ENCODE data around the gene ZSCAN10.
"Not testable (repeated sequence)": the region's sequence is repeated elsewhere in the genome, so short reads cannot be mapped to it uniquely, and the experiment has no call there.

ZSCAN10 gene

GRCh38 chr16:3059041-3059722, 39.9 kb downstream of the ZSCAN10 start:
- DNase-seq: peak; percentile 96 to 99 (median 96)

- DNase-seq: peak in 2 of 3 donors; percentile 29 to 42
These were observed 40.7 kb downstream of the ZSCAN10 start for GRCh38 chr16:3058139-3059030.

GRCh38 chr16:3057181-3058138, 41.6 kb downstream of the ZSCAN10 start:
- peak in 1 of 3 donors; percentile 9 for DNase-seq

GRCh38 chr16:3056336-3057180, 42.5 kb downstream of the ZSCAN10 start:
- DNase-seq: no peak

GRCh38 chr16:3055734-3056115, 43.4 kb downstream of the ZSCAN10 start:
- DNase-seq: not testable (repeated sequence)

- DNase-seq: peak in 2 of 3 donors; percentile 12 to 30
These were observed 43.9 kb downstream of the ZSCAN10 start for GRCh38 chr16:3054965-3055733.

GRCh38 chr16:3053330-3053710, 45.8 kb downstream of the ZSCAN10 start:
- DNase-seq: not testable (repeated sequence)

GRCh38 chr16:3052571-3053329, 46.3 kb downstream of the ZSCAN10 start:
- DNase-seq: not testable (repeated sequence)

GRCh38 chr16:3051494-3051893, 47.6 kb downstream of the ZSCAN10 start:
- DNase-seq: peak; percentile 38 to 48 (median 41)

GRCh38 chr16:3051009-3051408, 48.1 kb downstream of the ZSCAN10 start:
- no peak for DNase-seq

GRCh38 chr16:3050487-3050886, 48.6 kb downstream of the ZSCAN10 start:
- no peak for DNase-seq

GRCh38 chr16:3049921-3050481, 49.1 kb downstream of the ZSCAN10 start:
- DNase-seq: no peak

- DNase-seq: no peak
These were observed 51.7 kb downstream of the ZSCAN10 start for GRCh38 chr16:3047387-3047720.

GRCh38 chr16:3046641-3047386, 52.3 kb downstream of the ZSCAN10 start:
- DNase-seq: peak in 1 of 3 donors; percentile 43

GRCh38 chr16:3045758-3046640, 53.1 kb downstream of the ZSCAN10 start, which contains the start of gene MMP25:
TSS of gene MMP25 (plus strand) at chr16:3046561. CDS start at chr16:3046918, 357 bp downstream.
- DNase-seq: peak; percentile 78 to 92 (median 83)

- no peak for DNase-seq
These were observed 54.4 kb downstream of the ZSCAN10 start for GRCh38 chr16:3044708-3045107.

- DNase-seq: no peak
These were observed 56.7 kb downstream of the ZSCAN10 start for GRCh38 chr16:3042376-3042775.

- DNase-seq: no peak
These were observed 60.2 kb downstream of the ZSCAN10 start for GRCh38 chr16:3038896-3039295.

Measured in suppressor macrophage treated with lipopolysaccharide for 1 hour (primary cell).